Effector memory CD4-positive, alpha-beta T cell (primary cell): ENCODE measurements around the gene RSU1.

Experiments
- DNase-seq, 3 donors: peaks; one replicate each; pipeline ENCODE4 v3.0.0-alpha.2; 2020
- H3K27ac ChIP-seq: 2 replicates; pipeline ENCODE4 v1.7.0; 2013; ENCODE audit warnings: mild to moderate bottlenecking, low read length, moderate library complexity; ENCODE audit not compliant: insufficient read depth, poor library complexity, severe bottlenecking
- H3K27me3 ChIP-seq: replicated peaks from 2 replicates; pipeline ENCODE4 v1.7.0; 2013; ENCODE audit warnings: mild to moderate bottlenecking, low read length; ENCODE audit not compliant: insufficient read depth, control insufficient read depth, poor library complexity, severe bottlenecking
- H3K36me3 ChIP-seq: 2 replicates; pipeline ENCODE4 v1.7.0; 2013; ENCODE audit warnings: mild to moderate bottlenecking, low read length, moderate library complexity; ENCODE audit not compliant: control insufficient read depth, insufficient read depth
- H3K4me1 ChIP-seq: 2 replicates; pipeline ENCODE4 v1.7.0; 2013; ENCODE audit warnings: low read length, mild to moderate bottlenecking; ENCODE audit not compliant: control insufficient read depth, insufficient read depth, poor library complexity, severe bottlenecking
- H3K4me3 ChIP-seq: 2 replicates; pipeline ENCODE4 v1.7.0; 2013; ENCODE audit warnings: low read length, low read depth, mild to moderate bottlenecking; ENCODE audit not compliant: insufficient read depth, poor library complexity, severe bottlenecking
- H3K9me3 ChIP-seq: 2 replicates; pipeline ENCODE4 v1.7.0; 2013; ENCODE audit warnings: mild to moderate bottlenecking, low read length, moderate library complexity; ENCODE audit not compliant: control insufficient read depth

The RSU1 gene

GRCh38 chr10:16566202-16566805 is 250.9 kb downstream of the RSU1 start:
- Histone ChIP-seq H3K9me3 (no peaks in the 10 kb centered on the region), H3K36me3 (no peaks in the 10 kb centered on the region), H3K4me3 (no peak overlapping the region)

DNA sequence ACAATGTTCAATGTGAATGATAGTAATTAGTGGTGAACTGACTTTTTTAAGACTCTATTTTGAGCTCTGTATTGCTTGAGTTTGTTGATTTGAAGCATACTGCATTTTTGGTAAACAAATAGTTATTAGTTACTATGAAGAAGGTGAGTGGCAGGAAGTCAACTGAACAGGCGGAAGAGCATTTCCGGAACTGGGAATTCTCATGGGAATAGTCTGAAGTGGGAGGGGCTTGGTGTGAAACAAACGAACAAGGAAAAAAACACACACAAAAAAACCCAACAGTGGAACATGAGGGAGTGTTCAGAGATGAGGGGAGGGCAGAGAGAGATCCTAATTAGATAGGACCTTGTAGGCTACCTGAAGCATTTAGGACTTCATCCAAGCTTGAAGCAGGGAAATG is 251.6 kb downstream of the RSU1 start:
- Histone ChIP-seq H3K27me3 (no peaks in the 10 kb centered on the region), H3K9me3 (no peaks in the 10 kb centered on the region), H3K27ac (no peak overlapping the region), H3K4me1 (no peaks in the 10 kb centered on the region), H3K4me3 (no peak overlapping the region), H3K36me3 (no peaks in the 10 kb centered on the region)
- no peak for DNase-seq

More at GRCh38 chr10:16566202-16566805, 250.9 kb downstream of the RSU1 start:
- no peak for DNase-seq
- Histone ChIP-seq H3K27me3 (no peaks in the 10 kb centered on the region), H3K4me1 (no peaks in the 10 kb centered on the region), H3K27ac (no peak overlapping the region)

GRCh38 chr10:16562891-16563290 is 254.3 kb downstream of the RSU1 start:
- Histone ChIP-seq H3K9me3 (no peaks in the 10 kb centered on the region), H3K27me3 (no peaks in the 10 kb centered on the region), H3K27ac (no peak overlapping the region), H3K4me3 (no peak overlapping the region), H3K36me3 (no peaks in the 10 kb centered on the region), H3K4me1 (no peaks in the 10 kb centered on the region)
- DNase-seq = no peak

GRCh38 chr10:16559236-16559773 is 257.9 kb downstream of the RSU1 start:
- Histone ChIP-seq H3K27me3 (no peaks in the 10 kb centered on the region), H3K4me3 (no peak overlapping the region), H3K9me3 (no peaks in the 10 kb centered on the region), H3K4me1 (no peaks in the 10 kb centered on the region), H3K27ac (no peak overlapping the region), H3K36me3 (no peaks in the 10 kb centered on the region)
- no peak for DNase-seq

DNA sequence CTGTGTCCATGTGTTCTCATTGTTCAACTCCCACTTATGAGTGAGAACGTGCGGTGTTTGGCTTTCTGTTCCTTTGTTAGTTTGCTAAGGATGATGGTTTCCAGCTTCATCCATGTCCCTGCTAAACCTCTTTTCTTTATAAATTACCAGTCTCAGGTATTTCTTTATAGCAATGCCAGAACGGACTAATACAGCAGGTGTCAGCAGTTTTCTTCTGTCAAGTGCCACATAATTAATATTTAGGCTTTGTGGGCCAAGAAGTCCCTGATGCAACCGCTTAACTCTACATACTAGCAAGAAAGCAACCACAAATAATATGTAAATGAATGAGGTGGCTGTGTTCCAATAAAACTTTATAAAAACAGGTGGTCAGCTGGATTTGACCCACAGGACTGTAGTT is 269.3 kb downstream of the RSU1 start:
- Histone ChIP-seq H3K4me1 (no peaks in the 10 kb centered on the region), H3K27ac (no peak overlapping the region), H3K9me3 (no peaks in the 10 kb centered on the region), H3K4me3 (no peak overlapping the region), H3K27me3 (no peaks in the 10 kb centered on the region), H3K36me3 (no peaks in the 10 kb centered on the region)
- DNase-seq = no peak

DNA sequence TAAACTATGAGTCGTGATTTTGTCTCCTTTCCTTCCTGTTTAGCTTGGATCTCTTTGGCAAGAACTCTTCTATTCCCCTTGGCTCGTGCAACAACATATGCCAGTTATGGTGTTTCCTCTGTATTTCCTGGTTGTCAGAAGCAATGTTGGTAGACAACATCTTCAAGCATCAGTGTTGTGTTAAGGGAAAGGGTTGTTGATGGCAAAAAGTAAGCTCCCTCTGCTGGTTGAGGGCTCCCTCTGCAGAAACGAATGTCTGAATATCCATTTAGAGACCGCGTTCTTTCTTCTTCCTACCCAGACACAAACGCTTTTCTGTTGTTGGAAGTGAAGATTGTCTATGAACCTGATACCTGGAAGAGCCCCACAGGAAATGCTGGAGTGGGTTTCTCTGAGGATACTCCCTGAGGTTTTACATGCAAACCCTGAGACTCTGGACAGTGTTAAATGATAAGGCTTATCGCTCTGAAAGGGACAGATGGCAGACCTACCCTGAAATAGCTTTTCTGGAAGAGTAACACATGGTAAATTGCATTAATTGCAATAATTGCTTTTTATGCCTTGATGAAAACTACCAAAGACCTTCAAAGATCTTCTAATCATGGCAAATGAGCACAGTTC is 272.0 kb downstream of the RSU1 start:
- no peak overlapping the region for H3K4me3 ChIP-seq
- no peaks in the 10 kb centered on the region for H3K4me1 ChIP-seq
- no peaks in the 10 kb centered on the region for H3K27me3 ChIP-seq
- H3K36me3 ChIP-seq = no peaks in the 10 kb centered on the region
- no peak for DNase-seq
- no peak overlapping the region for H3K27ac ChIP-seq
- no peaks in the 10 kb centered on the region for H3K9me3 ChIP-seq

DNA sequence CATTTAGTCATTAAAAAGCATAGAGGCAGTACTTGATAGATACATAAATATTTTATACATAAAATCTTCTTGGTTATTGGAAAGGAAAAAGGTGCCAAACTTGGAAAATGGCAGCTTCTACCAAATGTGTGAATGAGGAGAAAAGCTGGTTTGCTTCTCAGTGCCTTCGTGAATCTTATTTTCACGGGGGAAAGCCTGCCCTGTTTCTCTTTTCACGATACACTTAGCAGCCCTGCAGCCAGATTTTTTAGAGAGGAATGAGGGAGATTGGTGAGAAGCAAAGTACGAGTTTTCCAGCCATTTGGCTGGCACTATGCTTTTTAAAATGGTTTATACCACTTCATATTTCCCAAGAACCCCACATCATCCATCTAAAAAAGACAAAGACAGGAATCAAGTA is 272.6 kb downstream of the RSU1 start:
- H3K4me1 ChIP-seq = no peaks in the 10 kb centered on the region
- no peak overlapping the region for H3K4me3 ChIP-seq
- DNase-seq = no peak
- H3K27me3 ChIP-seq = no peaks in the 10 kb centered on the region
- H3K9me3 ChIP-seq = no peaks in the 10 kb centered on the region
- H3K36me3 ChIP-seq = no peaks in the 10 kb centered on the region
- no peak overlapping the region for H3K27ac ChIP-seq

GRCh38 chr10:16544099-16544498 is 273.1 kb downstream of the RSU1 start:
- Histone ChIP-seq H3K9me3 (no peaks in the 10 kb centered on the region), H3K36me3 (no peaks in the 10 kb centered on the region), H3K27me3 (no peaks in the 10 kb centered on the region), H3K4me3 (no peak overlapping the region), H3K4me1 (no peaks in the 10 kb centered on the region), H3K27ac (no peak overlapping the region)
- no peak for DNase-seq
